A549 (cell line): ENCODE results near the gene DNM3.
"Not testable (repeated sequence)": the region's sequence is repeated elsewhere in the genome, so short reads cannot be mapped to it uniquely, and the experiment has no call there.

Source experiments
- CEBPB ChIP-seq, 2 experiments: fragments of >200 bp in 1 of 2; sonication (Bioruptor Twin) in 1 of 2; formaldehyde crosslinking in 1 of 2; IDR thresholded peaks; 2 replicates each; pipeline ENCODE4 v1.6.1; 2012 to 2016
- EP300 ChIP-seq, 2 experiments: fragments of >200 bp; sonication (Bioruptor Twin); formaldehyde crosslinking; IDR thresholded peaks; 2 replicates in 1 of 2; 3 replicates in 1 of 2; pipeline ENCODE4 v1.6.1; 2016 to 2017
- ESRRA ChIP-seq: fragments of 150-350 bp; IDR thresholded peaks from 2 replicates; pipeline ENCODE4 v1.6.1; 2014; ENCODE audit warnings: mild to moderate bottlenecking, low read length, borderline replicate concordance
- JUN ChIP-seq, 2 experiments: fragments of >200 bp; sonication (Bioruptor Twin); formaldehyde crosslinking; IDR thresholded peaks; 2 replicates in 1 of 2; 3 replicates in 1 of 2; pipeline ENCODE4 v1.6.1; 2016 to 2017
- MAFK ChIP-seq: fragments of 450-650 bp; IDR thresholded peaks from 2 replicates; pipeline ENCODE4 v1.6.1; 2014; ENCODE audit not compliant: partially characterized antibody
- MAX ChIP-seq: IDR thresholded peaks from 2 replicates; pipeline ENCODE4 v1.6.1; 2012
- NFE2L2 ChIP-seq: fragments of 150-350 bp; conservative IDR thresholded peaks from 2 replicates; pipeline ENCODE4 v1.6.1; 2014; ENCODE audit warnings: low read length
- POLR2A ChIP-seq: IDR thresholded peaks from 2 replicates; pipeline ENCODE4 v1.6.1; 2012; ENCODE audit warnings: mild to moderate bottlenecking, low read length
- RAD21 ChIP-seq, 2 experiments: fragments of >200 bp in 1 of 2; sonication (Bioruptor Twin) in 1 of 2; formaldehyde crosslinking in 1 of 2; IDR thresholded peaks in 1 of 2; conservative IDR thresholded peaks in 1 of 2; 2 replicates in 1 of 2; 3 replicates in 1 of 2; pipeline ENCODE4 v1.6.1; 2012 to 2018; ENCODE audit warnings: inconsistent platforms in 1 of 2
- SREBF2 ChIP-seq: fragments of 450-650 bp; IDR thresholded peaks from 2 replicates; pipeline ENCODE4 v1.6.1; 2014; ENCODE audit warnings: mild to moderate bottlenecking, moderate library complexity
- TF ChIP-seq, protein P1 (sequence below): fragments of >200 bp; sonication (Bioruptor Twin); formaldehyde crosslinking; IDR thresholded peaks from 3 replicates; pipeline ENCODE4 v1.5.1; 2016
- TF ChIP-seq, protein P2 (sequence below): fragments of 450-650 bp; IDR thresholded peaks from 2 replicates; pipeline ENCODE4 v1.6.1; 2014; ENCODE audit warnings: antibody characterized with exemption

DNA sequence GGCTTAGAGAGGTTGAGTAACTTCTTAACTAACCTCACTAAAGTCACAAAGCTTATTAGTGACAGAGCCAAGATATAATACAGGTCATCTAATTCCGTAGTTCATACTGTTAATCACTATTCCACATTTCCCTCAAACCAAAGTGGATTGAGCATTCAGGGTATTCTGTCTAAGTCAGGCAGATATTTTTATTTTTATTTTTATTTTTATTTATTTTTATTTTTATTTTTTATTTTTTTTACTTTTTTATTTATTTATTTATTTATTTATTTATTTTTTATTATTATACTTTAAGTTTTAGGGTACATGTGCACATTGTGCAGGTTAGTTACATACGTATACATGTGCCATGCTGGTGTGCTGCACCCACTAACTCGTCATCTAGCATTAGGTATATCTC lies 530.3 kb downstream of the DNM3 start:
- not testable (repeated sequence) for TF ChIP-seq POLR2A; MAX; EP300 (IDR thresholded peaks at IDR 0.05); NFE2L2; JUN (IDR thresholded peaks at IDR 0.05); MAFK; ESRRA; CEBPB (IDR thresholded peaks at IDR 0.05); RAD21 (conservative IDR thresholded peaks at IDR 0.05 in 1 of 2, IDR thresholded peaks at IDR 0.05 in 1 of 2); SREBF2
- TF ChIP-seq, protein P1, sequence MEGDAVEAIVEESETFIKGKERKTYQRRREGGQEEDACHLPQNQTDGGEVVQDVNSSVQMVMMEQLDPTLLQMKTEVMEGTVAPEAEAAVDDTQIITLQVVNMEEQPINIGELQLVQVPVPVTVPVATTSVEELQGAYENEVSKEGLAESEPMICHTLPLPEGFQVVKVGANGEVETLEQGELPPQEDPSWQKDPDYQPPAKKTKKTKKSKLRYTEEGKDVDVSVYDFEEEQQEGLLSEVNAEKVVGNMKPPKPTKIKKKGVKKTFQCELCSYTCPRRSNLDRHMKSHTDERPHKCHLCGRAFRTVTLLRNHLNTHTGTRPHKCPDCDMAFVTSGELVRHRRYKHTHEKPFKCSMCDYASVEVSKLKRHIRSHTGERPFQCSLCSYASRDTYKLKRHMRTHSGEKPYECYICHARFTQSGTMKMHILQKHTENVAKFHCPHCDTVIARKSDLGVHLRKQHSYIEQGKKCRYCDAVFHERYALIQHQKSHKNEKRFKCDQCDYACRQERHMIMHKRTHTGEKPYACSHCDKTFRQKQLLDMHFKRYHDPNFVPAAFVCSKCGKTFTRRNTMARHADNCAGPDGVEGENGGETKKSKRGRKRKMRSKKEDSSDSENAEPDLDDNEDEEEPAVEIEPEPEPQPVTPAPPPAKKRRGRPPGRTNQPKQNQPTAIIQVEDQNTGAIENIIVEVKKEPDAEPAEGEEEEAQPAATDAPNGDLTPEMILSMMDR = not testable (repeated sequence)
- TF ChIP-seq, protein P2, sequence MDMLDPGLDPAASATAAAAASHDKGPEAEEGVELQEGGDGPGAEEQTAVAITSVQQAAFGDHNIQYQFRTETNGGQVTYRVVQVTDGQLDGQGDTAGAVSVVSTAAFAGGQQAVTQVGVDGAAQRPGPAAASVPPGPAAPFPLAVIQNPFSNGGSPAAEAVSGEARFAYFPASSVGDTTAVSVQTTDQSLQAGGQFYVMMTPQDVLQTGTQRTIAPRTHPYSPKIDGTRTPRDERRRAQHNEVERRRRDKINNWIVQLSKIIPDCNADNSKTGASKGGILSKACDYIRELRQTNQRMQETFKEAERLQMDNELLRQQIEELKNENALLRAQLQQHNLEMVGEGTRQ = not testable (repeated sequence)
